TTC549 (cell line): ENCODE results near the gene RTN4.
"Not testable (repeated sequence)": the region's sequence is repeated elsewhere in the genome, so short reads cannot be mapped to it uniquely, and the experiment has no call there.

Source experiments
- FAIRE-seq: peaks from 2 replicates; lab custom pipeline; 2012; peaks lifted over from hg19 to GRCh38; lab: Jason Lieb, UNC

Gene RTN4

DNA sequence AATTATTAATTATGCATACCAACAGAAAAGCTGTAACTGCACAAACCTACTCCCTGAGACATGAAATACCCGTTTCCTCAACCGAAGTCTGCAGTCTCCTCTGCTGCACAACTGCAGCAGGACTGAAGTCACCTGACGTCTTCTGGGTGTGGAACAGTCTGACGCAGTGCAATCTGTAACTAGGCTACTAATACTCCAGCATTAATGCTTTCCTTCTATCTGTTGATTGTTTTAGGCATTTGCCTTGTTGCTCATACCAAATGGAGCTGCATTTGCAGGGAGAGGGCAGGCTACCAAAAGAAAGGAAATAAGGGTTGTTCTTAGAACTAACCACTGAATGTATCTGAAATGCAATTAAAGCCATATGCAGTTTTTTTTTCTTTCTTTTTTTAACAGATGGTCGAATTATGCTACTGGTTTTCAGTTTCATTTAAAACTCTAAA, 40.1 kb downstream of the RTN4 start:
- no peak for FAIRE-seq

DNA sequence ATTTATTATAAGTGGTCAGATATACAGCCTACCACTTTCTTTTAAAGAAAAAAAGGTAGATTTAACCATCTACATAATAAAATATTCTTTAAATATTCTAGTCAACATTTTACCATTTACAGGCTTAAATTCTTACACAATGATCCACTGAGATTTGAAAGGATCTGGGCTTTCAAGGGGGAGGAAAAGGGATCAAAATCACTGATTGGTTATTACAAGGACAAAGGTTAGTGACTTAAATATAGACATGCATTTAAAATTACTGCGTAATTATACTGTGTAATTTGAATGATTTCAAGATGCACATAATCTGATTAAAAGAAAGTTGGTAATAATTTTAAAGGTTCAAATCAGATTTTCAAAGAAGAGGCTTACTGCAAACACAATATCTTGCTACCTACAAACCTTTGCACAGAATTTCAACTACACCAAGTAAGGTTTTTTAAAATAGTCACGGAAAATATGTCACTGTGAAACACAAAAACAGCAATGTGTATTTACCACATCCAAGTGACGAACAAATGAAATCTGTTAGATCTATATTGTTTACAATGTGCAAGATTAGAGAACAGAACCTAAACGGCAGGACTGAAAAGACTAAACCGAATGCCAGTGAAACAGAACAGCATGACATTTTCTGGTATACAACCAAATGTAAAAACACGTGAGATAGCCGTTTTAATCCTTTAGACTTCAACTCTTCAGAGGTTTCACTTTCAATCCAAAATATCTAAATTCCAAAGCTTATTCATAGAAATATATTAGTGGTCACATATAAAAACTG, 40.8 kb downstream of the RTN4 start:
- FAIRE-seq = no peak

DNA sequence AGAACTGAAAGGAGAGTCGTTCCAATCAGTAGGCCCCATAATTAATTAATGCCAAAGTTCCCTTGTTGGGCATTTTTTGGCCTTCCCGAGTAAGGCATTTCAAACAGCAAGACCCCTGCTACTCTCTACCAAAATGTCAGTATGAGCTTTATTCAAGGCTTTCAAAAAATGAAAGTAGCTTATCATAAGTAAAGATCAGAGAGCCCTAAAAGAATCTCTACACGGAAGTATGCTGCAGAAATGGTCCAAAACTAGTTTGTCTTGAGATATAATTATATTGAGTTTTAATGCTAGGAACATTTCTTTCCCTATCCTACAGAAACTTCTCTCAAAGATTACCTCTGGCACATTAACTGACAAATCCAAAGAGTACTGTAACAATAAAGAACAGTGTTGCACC, 43.9 kb downstream of the RTN4 start:
- no peak for FAIRE-seq

DNA sequence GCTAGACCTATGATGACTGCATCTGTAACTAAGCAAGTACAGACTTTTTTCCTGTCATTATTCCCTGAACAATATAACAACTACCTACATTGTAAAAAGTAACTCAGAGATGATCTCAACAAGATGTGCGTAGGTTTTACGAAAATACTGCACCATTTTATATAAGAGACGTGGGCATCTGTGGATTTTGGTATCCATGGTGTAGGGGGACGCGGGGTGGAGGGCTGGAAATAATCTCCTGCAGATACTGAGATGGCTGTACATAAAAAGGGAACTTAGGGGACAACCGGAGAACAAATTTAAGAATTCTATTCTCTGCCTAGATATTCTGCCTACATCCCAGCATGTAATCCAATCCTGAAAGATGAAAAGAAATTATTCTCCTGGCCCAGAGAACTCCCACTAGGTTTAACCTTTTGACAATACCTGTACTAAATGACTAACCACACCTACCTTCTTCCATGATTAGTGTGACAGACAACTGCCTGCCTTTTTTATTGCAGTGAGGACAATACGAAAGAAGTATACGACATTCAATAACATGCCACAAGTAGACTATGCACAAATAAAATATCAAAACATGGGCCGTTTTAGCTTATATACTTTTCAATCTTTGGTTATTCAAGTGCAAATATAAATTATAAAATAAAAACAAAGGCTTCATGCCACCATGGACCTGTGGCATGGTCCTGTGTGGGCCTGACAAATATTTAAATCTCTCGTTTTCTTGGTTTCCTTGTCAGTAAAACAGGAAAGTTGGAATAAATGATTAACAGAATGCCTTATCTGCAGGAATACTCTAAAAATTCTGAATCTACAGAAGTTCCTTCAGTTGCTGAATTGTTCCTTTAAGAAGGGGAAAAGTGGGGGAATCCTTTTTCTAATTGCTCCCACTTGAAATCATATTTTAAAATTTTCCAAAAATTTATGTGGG, 46.3 kb downstream of the RTN4 start:
- FAIRE-seq = no peak

DNA sequence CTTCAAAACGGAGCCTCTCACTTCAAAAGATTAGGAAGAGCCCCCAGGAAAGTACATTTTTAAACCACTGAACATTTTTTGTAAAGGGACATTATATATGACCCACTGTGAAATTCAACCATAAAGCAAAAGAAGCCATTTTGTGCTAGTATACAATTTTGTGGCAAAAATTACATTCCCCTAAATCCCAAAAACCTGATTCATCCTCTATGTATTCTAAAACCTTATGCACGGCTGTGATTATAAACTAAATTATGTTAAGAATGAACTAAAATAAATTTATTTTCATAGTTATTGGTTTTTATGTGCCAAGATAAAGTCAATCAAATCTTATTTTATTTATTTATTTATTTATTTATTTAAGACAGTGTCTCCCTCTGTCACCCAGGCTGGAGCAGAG, 48.5 kb downstream of the RTN4 start:
- no peak for FAIRE-seq

DNA sequence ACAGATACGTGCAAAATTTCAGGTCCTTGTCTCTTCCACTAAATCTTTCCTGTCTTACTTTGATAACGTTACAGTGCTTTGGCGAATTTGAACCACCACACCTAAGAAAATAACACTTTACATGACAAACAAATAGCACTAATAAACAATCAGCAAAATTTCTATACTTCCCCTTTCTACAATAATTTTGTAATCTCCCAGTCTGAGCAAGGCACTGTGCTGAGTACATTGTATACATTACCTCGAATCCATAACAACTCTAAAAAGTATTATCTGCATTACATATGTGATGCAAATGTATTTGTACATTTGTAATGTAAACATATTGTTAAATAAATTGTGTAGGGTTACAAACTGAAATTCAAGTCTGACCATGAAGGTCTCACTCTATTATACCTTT, 49.9 kb downstream of the RTN4 start:
- no peak for FAIRE-seq

DNA sequence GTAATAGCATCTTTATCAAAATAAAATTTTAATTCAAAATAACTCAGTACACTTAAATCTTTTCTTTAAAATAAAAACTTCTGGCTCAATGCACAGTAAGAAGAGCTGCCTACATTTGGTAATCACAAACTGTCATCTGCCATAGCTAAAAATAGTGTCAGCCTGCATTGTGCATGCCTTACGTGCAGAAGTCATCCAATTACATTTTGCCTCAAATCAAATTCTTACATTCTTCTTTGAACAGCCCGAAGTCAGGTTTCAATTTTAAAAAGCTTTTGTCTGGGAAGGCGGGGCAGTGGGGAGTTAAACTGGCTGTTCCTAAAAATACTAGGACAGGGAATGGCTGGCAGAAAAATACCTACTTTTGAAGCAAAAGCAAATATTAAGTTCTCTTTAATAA, 51.1 kb downstream of the RTN4 start:
- FAIRE-seq = no peak

DNA sequence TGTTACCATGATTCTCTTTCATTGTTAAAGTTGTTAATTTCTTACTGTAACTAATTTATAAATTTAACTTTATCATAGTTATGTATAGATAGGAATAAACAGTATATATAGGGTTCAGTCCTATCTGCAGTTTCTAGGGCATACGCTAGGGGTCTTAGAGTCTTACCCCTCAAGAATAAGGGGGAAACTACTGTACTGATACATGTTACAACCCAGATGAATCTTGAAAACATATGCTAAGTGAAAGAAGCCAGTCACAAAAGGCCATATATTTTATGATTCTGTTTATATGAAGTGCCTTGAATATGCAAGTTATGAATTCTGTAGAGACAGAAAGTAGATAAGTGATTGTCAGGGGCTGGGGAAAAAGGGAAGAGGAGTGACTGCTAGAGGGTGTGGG, 52.4 kb downstream of the RTN4 start:
- no peak for FAIRE-seq

DNA sequence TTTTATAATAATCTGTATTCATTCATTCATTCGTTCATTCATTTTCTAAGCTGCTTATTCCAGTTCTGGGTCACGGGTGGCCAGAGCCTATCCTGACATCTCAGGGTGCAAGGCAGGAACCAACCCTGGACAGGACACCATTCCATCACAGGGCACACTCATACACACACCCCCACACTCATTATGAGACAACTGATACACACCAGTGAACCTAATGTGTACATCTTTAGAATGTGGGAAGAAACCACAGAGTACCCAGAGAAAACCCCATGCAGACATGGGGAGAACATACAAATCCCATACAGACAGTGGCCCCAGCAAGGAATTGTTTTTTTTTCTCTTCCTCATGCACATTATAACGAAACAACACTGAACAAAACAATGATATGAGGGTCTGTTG, 54.7 kb downstream of the RTN4 start:
- no peak for FAIRE-seq

DNA sequence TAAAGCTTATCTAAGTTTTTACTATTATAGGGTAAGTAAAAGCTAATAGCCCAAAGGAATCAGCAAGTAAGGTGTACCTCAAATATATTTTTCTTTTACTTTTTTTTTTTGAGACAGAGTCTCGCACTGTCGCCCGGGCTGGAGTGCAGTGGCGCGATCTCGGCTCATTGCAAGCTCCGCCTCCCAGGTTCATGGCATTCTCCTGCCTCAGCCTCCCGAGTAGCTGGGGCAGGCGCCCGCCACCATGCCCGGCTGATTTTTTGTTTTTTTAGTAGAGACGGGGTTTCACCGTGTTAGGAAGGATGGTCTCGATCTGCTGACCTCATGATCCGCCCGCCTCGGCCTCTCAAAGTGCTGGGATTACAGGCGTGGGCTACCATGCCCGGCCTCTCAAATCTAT, 59.6 kb downstream of the RTN4 start:
- not testable (repeated sequence) for FAIRE-seq

DNA sequence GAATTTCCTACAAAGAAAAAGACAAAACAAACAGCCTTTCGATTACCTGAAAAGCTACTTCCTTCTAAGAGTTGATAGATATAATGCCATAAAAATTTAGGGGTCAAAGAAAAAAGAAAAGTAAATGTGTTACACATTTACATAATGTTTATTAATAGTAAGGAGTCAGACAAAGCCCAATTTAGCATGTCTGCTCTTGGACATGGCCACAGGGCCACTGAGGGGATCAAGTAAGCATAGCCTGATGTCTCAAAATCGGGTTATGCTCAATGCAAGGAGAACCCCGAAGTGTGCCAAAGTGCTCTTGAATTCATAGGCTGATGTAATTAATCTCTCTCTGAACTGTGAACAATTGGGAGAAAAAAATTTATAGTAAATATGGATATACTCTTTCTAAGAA, 61.6 kb downstream of the RTN4 start:
- FAIRE-seq = no peak

DNA sequence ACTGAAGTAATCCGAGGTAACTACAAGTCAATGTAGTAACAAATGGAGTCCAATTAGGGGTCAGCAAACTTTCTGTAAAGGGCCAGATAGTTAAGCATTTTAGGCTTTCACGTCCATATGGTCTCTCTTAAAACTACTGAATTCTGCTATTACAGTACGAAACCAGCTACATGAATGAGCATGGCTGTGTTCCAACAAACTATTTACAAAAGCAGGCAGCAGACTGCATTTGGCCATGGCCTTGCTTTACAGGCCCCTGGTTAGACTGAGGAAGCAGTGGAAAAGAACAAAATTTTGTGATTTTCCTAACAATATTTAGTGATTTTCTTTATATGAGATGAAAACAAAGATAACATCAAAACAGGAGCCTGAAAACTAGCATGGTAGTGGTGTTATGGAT, 64.0 kb downstream of the RTN4 start:
- no peak for FAIRE-seq

DNA sequence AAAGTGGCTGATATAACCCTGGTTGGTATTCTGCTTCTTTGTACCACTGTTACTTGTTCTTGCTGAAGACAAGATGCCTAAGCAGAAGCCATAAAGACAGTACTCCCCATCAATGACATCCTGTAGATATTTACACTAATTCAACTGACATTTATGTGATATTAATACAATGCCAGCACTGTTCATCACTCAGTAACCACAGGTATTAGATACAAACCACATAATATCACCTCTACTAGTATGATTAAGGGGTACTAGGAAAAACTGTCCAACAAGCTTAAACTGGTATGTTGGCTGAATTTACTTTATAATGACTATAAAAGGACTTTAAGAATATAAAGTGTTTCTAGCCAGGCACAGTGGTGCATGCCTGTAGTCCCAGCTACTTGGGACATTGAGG, 65.8 kb downstream of the RTN4 start:
- FAIRE-seq = no peak

DNA sequence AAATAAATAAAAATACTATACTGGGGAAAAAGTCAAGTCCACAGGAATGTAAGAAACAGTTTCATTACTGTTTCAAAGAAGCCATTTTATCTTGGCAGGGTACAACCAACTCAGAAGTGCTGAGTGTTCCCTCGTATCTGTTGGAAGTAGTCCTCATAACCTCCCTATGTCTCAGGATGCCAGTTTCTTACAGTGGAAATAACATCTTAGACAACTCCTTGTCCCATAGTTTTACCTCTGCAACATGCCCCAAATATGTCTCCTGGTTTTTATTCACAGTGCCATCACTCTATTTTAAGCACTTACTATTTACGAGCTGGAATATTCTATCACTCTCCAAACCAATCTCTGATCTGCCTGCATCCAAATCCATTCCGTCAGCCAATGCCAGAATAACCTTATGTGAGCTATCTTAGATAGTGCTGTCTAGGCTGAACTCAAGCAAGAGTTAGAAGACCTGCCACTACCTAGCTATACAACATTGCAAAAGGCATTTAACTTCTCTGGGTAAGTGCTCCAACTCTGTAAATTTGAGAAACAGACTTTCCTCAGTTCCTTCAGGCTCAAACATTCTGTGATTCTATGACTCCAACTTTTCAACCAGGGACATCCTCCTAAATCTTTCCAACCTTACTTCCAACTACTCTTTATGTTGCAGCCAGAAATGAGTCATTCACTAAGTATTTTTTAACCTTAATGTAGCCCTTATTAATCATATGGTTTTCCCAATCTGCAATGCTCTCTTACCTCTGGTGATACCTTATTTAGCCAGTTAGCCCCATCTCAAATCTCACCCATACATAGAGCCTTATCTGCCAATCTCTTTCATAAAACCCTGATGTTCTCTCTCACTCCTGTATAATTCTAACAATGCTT, 66.7 kb downstream of the RTN4 start:
- no peak for FAIRE-seq

DNA sequence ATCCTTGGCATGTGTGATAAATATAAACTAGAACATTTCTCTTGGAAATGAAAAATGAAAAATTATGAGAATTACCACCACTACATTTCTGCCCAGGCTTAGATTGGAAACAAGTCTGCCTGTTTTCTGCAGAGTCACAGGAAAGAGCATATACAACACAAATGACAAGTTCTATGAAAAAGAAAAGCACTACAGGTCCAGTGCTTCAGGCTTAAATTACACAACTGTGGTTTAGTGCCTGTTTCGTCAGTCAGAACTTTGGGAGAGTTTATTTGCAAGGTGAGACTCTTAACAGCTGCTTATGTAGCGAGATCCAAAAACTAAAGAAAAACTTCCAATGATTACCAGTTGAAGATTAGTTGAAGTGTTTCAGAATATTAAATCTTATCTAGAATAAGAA, 68.9 kb downstream of the RTN4 start:
- no peak for FAIRE-seq

DNA sequence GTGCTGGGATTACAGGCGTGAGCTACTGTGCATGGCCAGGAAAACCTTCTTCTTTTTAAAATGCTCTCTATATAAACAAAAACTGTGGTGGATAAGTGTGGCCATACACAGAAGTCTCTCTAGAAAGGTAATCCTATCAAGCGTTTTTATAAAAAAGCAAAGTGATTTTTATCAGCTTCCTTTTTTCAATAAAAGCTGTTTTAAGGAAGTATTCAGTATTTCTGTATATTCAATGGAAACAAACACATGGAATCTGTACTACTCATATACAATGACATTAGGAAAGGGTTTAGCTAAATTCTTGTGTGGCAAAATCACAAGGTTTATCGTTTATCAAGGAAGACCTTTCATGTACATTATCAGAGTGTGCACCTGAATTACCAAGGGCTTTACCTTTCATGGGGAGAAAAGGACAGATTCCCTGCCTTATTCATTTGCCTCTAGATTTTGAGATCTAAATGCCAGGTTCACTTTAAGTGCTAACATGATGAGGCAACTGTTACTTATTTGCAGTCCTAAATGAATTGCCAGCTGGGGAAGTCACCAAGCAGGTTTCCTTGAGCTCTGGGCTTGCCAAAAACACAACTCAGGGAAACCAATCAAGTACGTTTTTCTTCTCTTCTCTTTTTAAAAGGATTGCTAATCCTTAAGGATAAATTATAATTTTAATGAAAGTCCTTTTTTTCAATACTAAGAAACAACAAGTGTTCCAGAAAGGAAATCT, 70.8 kb downstream of the RTN4 start:
- no peak for FAIRE-seq

DNA sequence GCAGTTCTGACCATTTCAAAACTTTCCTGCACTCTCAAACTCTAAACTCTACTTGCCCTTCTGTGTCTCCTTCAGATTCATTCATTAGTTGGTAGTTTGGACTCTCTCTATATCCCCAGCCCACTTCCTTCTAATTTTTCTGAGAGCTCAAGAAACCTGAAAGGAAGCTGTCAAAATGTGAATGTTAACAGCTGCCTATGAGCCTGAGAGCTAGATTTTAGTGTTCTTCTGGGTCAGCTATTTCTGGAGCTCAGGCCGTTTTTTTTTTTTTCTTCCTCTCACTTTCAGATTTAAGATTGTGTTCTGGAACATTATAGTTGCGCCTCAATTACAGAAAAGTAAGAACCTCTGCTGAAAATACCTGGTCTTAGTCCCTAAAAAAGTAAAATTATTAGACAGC, 73.1 kb downstream of the RTN4 start:
- no peak for FAIRE-seq

DNA sequence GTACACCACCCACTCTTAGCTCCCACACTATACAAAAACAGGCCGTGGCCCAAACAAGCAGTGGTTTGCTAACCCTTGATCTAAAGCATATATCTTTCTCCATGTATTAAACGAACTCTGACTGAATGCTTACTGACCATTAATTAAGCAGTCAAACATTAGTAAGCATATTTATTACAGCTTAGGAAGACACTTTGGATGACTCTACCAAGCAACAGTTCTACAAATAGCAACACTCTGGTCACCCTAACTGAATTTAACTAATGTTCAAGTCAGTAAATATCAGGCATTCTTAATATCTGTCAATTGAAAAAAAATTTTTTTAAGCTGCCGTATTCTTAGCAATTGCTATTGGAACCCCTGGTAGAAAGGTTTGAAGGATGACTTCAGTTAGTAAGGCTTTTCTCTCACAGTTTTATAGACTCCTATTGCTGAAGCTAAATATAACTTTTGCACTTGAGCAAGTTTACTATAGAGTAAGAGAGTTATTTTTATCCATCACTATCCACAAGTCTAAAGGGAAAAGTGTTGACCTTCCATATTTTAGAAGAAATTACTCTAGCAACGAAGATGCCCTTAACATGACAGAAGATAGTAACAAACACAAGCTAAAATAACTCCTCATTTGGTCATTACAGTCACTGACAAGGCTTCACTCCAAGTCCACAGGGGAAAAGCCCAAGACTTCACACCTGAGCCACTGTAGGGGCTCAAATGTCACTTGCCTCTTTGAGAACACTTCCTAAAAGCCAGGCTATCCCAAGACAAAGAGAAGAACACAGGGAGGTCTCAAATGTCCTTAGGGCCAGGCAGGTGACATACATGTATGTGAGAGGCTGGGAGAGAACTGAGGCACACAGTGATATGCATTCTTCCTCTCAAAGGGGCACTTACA, 74.4 kb downstream of the RTN4 start:
- no peak for FAIRE-seq

DNA sequence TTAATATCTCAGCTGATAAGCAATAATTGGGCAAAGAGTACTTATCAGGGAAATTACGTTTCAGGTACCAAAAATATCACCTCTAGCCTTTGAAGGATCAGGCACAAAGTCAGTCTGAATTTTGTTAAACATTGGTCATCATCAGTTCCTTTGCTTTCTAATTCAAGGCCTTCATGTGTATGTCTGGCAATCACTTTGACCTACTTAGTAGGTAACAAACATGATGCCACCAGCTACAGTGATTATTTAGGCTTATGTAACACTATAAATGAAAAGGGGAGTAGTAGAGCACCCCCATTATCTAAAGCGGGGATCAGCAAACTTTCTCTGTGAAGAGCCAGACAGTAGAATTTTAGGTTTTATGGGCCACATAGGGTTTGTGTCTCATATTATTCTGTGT, 75.1 kb downstream of the RTN4 start:
- FAIRE-seq = no peak

DNA sequence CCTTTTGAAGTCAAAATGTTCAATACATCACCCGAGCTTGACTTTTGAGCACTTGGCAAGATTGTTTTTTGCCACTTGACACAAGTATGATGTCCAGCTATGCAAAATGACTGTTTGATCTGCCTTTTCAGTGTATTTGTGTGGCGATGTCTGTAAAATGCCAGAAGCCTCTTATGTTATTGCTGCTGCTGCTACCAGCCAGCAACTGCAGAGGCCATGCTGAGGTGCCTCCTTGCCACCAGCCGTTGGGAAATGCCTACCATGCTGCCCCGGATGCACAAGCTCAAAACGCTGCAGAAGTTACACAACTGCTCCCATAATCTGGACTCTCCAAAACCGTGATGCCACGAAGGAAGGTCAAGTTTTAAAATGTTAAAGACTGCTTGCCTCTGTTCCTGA, 80.3 kb downstream of the RTN4 start:
- no peak for FAIRE-seq
